CD8-positive, alpha-beta memory T cell (primary cell): ENCODE results near the gene HCRT. TPM values are rescaled to one million over a fixed set of nuclear protein-coding genes. Genes with fewer than 3 reads are reported as not detected.

Experiments
- CTCF ChIA-PET: fragments of 350-600 bp; sonication (Branson Sonifier 250); formaldehyde crosslinking; loops from one replicate; lab custom pipeline; 2021; ENCODE audit warnings: antibody characterized with exemption; lab: Charles Lee
- POLR2A ChIA-PET: fragments of 350-600 bp; sonication (Branson Sonifier 250); formaldehyde crosslinking; loops from one replicate; lab custom pipeline; 2021; ENCODE audit warnings: antibody characterized with exemption; lab: Charles Lee
- DNase-seq, 5 donors: peaks; one replicate each; pipeline versions ENCODE4 v3.0.0 to v3.0.0-alpha.2; 2020 to 2022; ENCODE audit warnings: mixed read lengths in 1 of 5
- H3K27ac ChIP-seq: one replicate; pipeline ENCODE4 v1.7.0; 2013; ENCODE audit warnings: low read depth, mild to moderate bottlenecking, low read length, moderate library complexity
- H3K27me3 ChIP-seq: 2 replicates; pipeline ENCODE4 v1.7.0; 2013; ENCODE audit warnings: low read length, mild to moderate bottlenecking; ENCODE audit not compliant: insufficient read depth, poor library complexity, severe bottlenecking
- H3K36me3 ChIP-seq: 2 replicates; pipeline ENCODE4 v1.7.0; 2013; ENCODE audit warnings: mild to moderate bottlenecking, low read length, moderate library complexity; ENCODE audit not compliant: insufficient read depth
- H3K4me1 ChIP-seq: 2 replicates; pipeline ENCODE4 v1.7.0; 2013; ENCODE audit warnings: mild to moderate bottlenecking, low read length, moderate library complexity; ENCODE audit not compliant: insufficient read depth
- H3K4me3 ChIP-seq: 2 replicates; pipeline ENCODE4 v1.7.0; 2013; ENCODE audit warnings: mild to moderate bottlenecking, low read length
- H3K9me3 ChIP-seq: 2 replicates; pipeline ENCODE4 v1.7.0; 2013; ENCODE audit warnings: mild to moderate bottlenecking, low read length
- H3K27ac Mint-ChIP-seq, 8 donors: one replicate each; pipeline ENCODE4 v1.8.0; 2020 to 2021; ENCODE audit warnings: mixed read lengths in 8 of 8, mild to moderate bottlenecking in 6 of 8, inconsistent platforms in 3 of 8, moderate library complexity in 3 of 8
- H3K27me3 Mint-ChIP-seq, 2 donors: one replicate each; pipeline ENCODE4 v1.8.0; 2020 to 2021; ENCODE audit warnings: mixed read lengths in 2 of 2, mild to moderate bottlenecking in 1 of 2, moderate library complexity in 1 of 2
- H3K36me3 Mint-ChIP-seq, 3 donors: one replicate each; pipeline ENCODE4 v1.8.0; 2020 to 2021; ENCODE audit warnings: mixed read lengths in 3 of 3, inconsistent platforms in 1 of 3, mild to moderate bottlenecking in 1 of 3
- H3K4me1 Mint-ChIP-seq, 3 donors: one replicate each; pipeline ENCODE4 v1.8.0; 2020 to 2021; ENCODE audit warnings: mixed read lengths in 3 of 3, inconsistent platforms in 1 of 3, mild to moderate bottlenecking in 1 of 3
- H3K4me3 Mint-ChIP-seq, 7 donors: one replicate each; pipeline ENCODE4 v1.8.0; 2020 to 2021; ENCODE audit warnings: mixed read lengths in 7 of 7, mild to moderate bottlenecking in 6 of 7, moderate library complexity in 4 of 7, inconsistent platforms in 2 of 7
- H3K9me3 Mint-ChIP-seq, 5 donors: one replicate each; pipeline ENCODE4 v1.8.0; 2020 to 2022; ENCODE audit warnings: mixed read lengths in 5 of 5, mild to moderate bottlenecking in 3 of 5, moderate library complexity in 2 of 5, inconsistent platforms in 1 of 5
- polyA plus RNA-seq: library from polyadenylated mRNA; unstranded; fragments of 300-500 nt; fragmentation: Illumina TruSeq; gene quantifications from one replicate; pipeline ENCODE4 v1.2.3, GENCODE V29; 2021
- total RNA-seq, 2 experiments: library from RNA; stranded (reverse); gene quantifications; one replicate each; pipeline ENCODE4 v1.2.3, GENCODE V29; 2021

The HCRT gene
- total and polyA plus RNA-seq, 3 experiments from 2014 or later = not detected

DNA sequence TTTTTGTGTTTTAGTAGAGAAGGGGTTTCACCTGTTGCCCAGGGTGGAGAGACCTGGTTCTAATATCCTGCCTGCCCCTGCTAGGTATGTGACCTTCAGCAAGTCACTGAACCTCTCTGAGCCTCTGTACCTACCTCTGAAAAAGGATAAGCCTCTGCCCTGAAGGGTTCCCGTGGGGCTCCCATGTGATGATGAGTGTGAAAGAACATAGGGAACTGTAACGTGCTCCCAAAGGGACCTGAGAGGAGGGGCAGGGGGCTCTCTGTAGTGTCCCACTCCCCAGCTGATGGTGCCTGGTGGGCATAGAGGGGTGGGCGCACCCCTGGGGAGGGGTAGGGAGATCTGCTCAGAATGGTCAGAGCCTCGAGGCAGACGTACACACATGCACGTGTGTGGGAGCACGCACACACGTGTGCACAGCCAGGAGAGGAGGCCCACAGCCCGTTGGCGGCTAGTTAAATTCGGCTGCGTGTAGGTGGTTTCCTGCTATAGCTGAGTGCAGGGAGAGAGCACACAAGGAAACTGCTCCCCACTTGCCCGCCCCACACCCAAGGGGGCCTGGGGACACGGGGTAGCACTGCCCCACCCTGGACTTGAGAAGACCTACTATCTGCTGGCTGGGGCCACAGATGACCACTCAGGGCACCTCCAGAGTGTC is 11.0 kb downstream of the HCRT start:
- no peak overlapping the region for H3K27ac ChIP-seq
- peaks cover 3% of the 10 kb centered on the region for H3K4me1 ChIP-seq
- no peak overlapping the region for H3K4me3 ChIP-seq
- no peak for DNase-seq
- Mint-ChIP-seq H3K27ac (no peak overlapping the region), H3K4me1 (peaks cover 9 to 13% (median 9%) of the 10 kb centered on the region in 3 donors), H3K36me3 (no peaks in the 10 kb centered on the region), H3K9me3 (no peaks in the 10 kb centered on the region), H3K27me3 (peaks cover 6 to 10% of the 10 kb centered on the region in 2 donors), H3K4me3 (no peak overlapping the region)
- ChIA-PET POLR2A (no interaction called here), CTCF (interaction anchor here (1.0 kb wide), 1 partner anchor 13 kb away, joined by 4 read pairs; no protein-coding TSS in a partner anchor)
- no peaks in the 10 kb centered on the region for H3K27me3 ChIP-seq
- no peaks in the 10 kb centered on the region for H3K9me3 ChIP-seq
- H3K36me3 ChIP-seq = no peaks in the 10 kb centered on the region

DNA sequence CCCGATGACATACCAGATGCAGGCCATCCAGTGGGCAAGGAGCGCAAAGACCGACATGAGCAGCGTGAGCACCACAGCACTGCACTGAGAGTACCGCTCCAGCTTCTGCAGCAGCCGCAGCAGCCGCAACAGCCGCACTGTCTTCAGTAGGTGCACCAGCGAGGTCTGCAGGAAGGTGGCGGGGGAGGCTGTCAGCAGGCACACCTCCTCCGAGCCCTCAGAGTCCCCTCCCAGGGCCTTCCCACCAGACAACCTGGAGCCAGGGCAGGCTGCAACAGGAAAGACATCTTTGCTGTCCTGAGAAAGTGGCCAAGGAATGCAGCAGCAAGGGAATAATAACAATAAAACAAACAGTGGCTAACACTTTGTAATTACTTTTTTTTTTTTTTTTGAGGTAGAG is 13.4 kb downstream of the HCRT start:
- Mint-ChIP-seq H3K27me3 (peaks cover 0 to 7% of the 10 kb centered on the region in 2 donors), H3K27ac (no peak overlapping the region), H3K9me3 (no peaks in the 10 kb centered on the region), H3K36me3 (no peaks in the 10 kb centered on the region), H3K4me1 (no peaks in the 10 kb centered on the region), H3K4me3 (no peak overlapping the region)
- Histone ChIP-seq H3K27me3 (no peaks in the 10 kb centered on the region), H3K4me3 (no peak overlapping the region), H3K9me3 (no peaks in the 10 kb centered on the region), H3K27ac (no peak overlapping the region), H3K36me3 (no peaks in the 10 kb centered on the region), H3K4me1 (no peaks in the 10 kb centered on the region)
- POLR2A ChIA-PET = no interaction called here
- no peak for DNase-seq
- CTCF ChIA-PET = interaction anchor here (1.2 kb wide), 1 partner anchor 9 kb away, joined by 3 read pairs; the partner anchor contains the start of gene KCNH4

DNA sequence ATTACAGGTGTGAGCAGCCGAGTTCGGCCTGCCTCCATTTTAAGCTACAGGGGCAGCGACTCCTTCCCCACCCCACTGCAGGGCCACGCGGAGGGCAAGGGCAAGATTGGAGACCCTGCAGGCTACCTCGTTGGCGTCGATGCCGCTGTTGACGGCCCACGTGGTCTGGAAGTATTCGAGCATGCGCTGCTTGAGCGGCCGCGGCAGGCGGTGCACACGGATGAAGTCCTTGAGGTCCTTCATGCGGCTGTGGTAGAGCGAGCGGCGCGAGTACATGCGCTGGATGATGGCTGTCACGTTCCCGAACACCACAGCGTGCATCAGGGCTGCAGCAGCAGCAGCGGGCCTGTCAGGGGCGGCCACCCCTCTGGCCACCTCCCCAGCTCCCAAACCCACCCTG is 15.9 kb downstream of the HCRT start:
- Mint-ChIP-seq H3K27ac (no peak overlapping the region), H3K27me3 (peaks cover 0 to 10% of the 10 kb centered on the region in 2 donors)

GRCh38 chr17:42167807-42168206 is 17.4 kb downstream of the HCRT start:
- Histone ChIP-seq H3K9me3 (no peaks in the 10 kb centered on the region), H3K27ac (no peak overlapping the region), H3K4me1 (no peaks in the 10 kb centered on the region), H3K4me3 (no peak overlapping the region), H3K27me3 (no peaks in the 10 kb centered on the region), H3K36me3 (no peaks in the 10 kb centered on the region)
- Mint-ChIP-seq H3K27me3 (peaks cover 0 to 10% of the 10 kb centered on the region in 2 donors), H3K4me3 (no peak overlapping the region), H3K27ac (no peak overlapping the region), H3K36me3 (no peaks in the 10 kb centered on the region), H3K9me3 (no peaks in the 10 kb centered on the region), H3K4me1 (no peaks in the 10 kb centered on the region)
- ChIA-PET POLR2A (no interaction called here), CTCF (no interaction called here)
- DNase-seq = no peak

More for the DNA sequence above, 15.9 kb downstream of the HCRT start:
- Histone ChIP-seq H3K27ac (no peak overlapping the region), H3K4me1 (no peaks in the 10 kb centered on the region), H3K4me3 (no peak overlapping the region), H3K27me3 (no peaks in the 10 kb centered on the region), H3K9me3 (no peaks in the 10 kb centered on the region), H3K36me3 (no peaks in the 10 kb centered on the region)
- no peak for DNase-seq
- ChIA-PET POLR2A (no interaction called here), CTCF (no interaction called here)
- no peaks in the 10 kb centered on the region for H3K4me1 Mint-ChIP-seq
- H3K36me3 Mint-ChIP-seq = no peaks in the 10 kb centered on the region
- no peaks in the 10 kb centered on the region for H3K9me3 Mint-ChIP-seq
- H3K4me3 Mint-ChIP-seq = no peak overlapping the region

DNA sequence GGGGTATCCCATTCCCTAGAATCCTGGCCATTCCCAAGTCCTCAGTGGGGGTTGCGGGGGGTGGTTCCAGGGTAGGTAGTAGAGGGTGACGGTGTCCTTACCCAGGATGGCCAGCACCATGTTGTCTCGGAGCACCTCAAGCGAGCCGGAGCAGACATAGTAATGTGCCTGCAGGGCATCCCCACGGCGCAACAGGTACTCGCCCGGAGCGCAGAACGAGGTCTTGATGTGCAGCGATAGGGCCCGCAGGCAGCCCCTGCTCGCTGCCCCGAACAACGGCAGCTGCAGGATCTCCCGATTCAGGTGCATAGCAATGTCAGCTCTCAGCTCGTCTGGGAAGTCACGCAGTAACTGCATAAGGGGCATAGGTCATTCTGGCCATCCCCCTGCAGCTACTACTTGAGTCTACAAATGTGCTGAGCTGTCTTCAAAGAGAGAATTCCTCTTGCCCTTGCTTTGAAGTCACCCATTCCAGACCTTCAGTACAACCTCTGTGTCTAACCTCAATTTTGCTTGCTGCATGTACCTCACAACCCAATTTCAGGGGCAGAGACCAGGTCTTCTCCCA is 19.0 kb downstream of the HCRT start:
- Histone ChIP-seq H3K4me1 (no peaks in the 10 kb centered on the region), H3K27ac (no peak overlapping the region), H3K4me3 (no peak overlapping the region), H3K36me3 (no peaks in the 10 kb centered on the region), H3K9me3 (no peaks in the 10 kb centered on the region), H3K27me3 (no peaks in the 10 kb centered on the region)
- ChIA-PET CTCF (interaction anchor here (0.7 kb wide), 1 partner anchor 15 kb away, joined by 3 read pairs; no protein-coding TSS in a partner anchor), POLR2A (interaction anchor here (0.5 to 0.7 kb wide), 2 partner anchors 16 to 21 kb away, joined by 4 read pairs; no protein-coding TSS in a partner anchor)
- H3K36me3 Mint-ChIP-seq = no peaks in the 10 kb centered on the region
- no peak for DNase-seq
- H3K27me3 Mint-ChIP-seq = peaks cover 0 to 10% of the 10 kb centered on the region in 2 donors
- no peaks in the 10 kb centered on the region for H3K9me3 Mint-ChIP-seq
- no peak overlapping the region for H3K27ac Mint-ChIP-seq
- H3K4me3 Mint-ChIP-seq = no peak overlapping the region
- H3K4me1 Mint-ChIP-seq = no peaks in the 10 kb centered on the region

GRCh38 chr17:42165751-42166150 is 19.5 kb downstream of the HCRT start:
- Mint-ChIP-seq H3K4me3 (no peak overlapping the region), H3K27me3 (peaks cover 0 to 10% of the 10 kb centered on the region in 2 donors), H3K9me3 (no peaks in the 10 kb centered on the region), H3K27ac (no peak overlapping the region), H3K4me1 (no peaks in the 10 kb centered on the region), H3K36me3 (no peaks in the 10 kb centered on the region)
- no peaks in the 10 kb centered on the region for H3K27me3 ChIP-seq
- POLR2A ChIA-PET = interaction anchor here (0.5 to 0.7 kb wide), 2 partner anchors 16 to 21 kb away, joined by 4 read pairs; no protein-coding TSS in a partner anchor
- H3K36me3 ChIP-seq = no peaks in the 10 kb centered on the region
- no peaks in the 10 kb centered on the region for H3K4me1 ChIP-seq
- no peak overlapping the region for H3K27ac ChIP-seq
- no peak for DNase-seq
- H3K9me3 ChIP-seq = no peaks in the 10 kb centered on the region
- no peak overlapping the region for H3K4me3 ChIP-seq
- CTCF ChIA-PET = no interaction called here

DNA sequence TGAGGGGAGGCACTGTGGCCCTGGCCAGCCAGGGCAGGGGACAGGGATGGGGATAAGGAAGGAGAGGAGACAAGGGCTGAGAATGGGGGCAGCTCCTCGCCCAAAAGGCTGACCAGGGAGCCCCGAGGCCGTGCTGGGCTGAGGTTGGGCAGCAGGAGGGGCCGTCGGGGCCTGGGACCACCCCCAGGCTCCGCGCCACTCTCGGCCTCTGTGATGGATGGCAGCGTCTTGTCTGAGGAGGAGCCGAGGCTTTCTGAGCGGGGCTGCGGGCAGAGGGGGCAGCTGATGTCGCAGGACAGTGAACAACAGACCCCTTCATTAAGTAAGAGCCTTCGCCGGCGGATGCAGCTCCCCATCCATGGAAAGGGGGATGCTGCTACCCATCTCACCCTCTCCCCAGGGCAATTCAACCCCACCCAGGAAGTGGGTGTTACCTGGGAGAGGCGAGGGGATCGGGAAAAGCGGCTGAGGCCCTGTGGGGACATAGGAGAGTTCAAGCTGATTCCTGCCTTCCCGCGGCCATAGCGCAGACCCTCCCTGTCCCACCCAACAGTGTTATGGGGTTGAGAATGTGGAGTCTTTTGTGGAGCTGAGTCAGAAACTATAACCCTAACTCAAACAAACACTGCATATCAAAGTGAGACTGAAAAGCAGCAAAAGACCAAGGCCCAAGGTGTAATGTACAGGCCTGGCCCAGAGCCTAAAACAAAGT is 21.4 kb downstream of the HCRT start:
- Histone ChIP-seq H3K36me3 (no peaks in the 10 kb centered on the region), H3K4me1 (no peaks in the 10 kb centered on the region), H3K27ac (no peak overlapping the region), H3K27me3 (no peaks in the 10 kb centered on the region), H3K9me3 (no peaks in the 10 kb centered on the region), H3K4me3 (no peak overlapping the region)
- H3K36me3 Mint-ChIP-seq = no peaks in the 10 kb centered on the region
- no peak overlapping the region for H3K4me3 Mint-ChIP-seq
- peak overlapping the region in 2 of 8 donors; percentile 22 to 67 for H3K27ac Mint-ChIP-seq
- H3K9me3 Mint-ChIP-seq = no peaks in the 10 kb centered on the region
- H3K27me3 Mint-ChIP-seq = peaks cover 0 to 6% of the 10 kb centered on the region in 2 donors
- ChIA-PET CTCF (interaction anchor here (1.2 kb wide), 1 partner anchor 17 kb away, joined by 3 read pairs; the partner anchor contains the start of gene KCNH4), POLR2A (no interaction called here)
- no peaks in the 10 kb centered on the region for H3K4me1 Mint-ChIP-seq
- no peak for DNase-seq

- POLR2A ChIA-PET = no interaction called here
- peak in 2 of 5 donors; percentile 17 to 18 for DNase-seq
- no peak overlapping the region for H3K4me3 ChIP-seq
- Mint-ChIP-seq H3K27ac (no peak overlapping the region), H3K9me3 (no peaks in the 10 kb centered on the region), H3K36me3 (no peaks in the 10 kb centered on the region), H3K27me3 (peaks cover 0 to 6% of the 10 kb centered on the region in 2 donors), H3K4me1 (no peaks in the 10 kb centered on the region), H3K4me3 (no peak overlapping the region)
- no peaks in the 10 kb centered on the region for H3K9me3 ChIP-seq
- no peak overlapping the region for H3K27ac ChIP-seq
- no peaks in the 10 kb centered on the region for H3K36me3 ChIP-seq
- H3K4me1 ChIP-seq = no peaks in the 10 kb centered on the region
- no peaks in the 10 kb centered on the region for H3K27me3 ChIP-seq
- CTCF ChIA-PET = interaction anchor here (1.2 kb wide), 1 partner anchor 17 kb away, joined by 3 read pairs; the partner anchor contains the start of gene KCNH4
Measured at GRCh38 chr17:42163113-42163512, 22.1 kb downstream of the HCRT start.
